GM08714 (cell line): Measurements from ENCODE around the gene UNC119B.
"Not testable (repeated sequence)": the region's sequence is repeated elsewhere in the genome, so short reads cannot be mapped to it uniquely, and the experiment has no call there.

Experiments used
- H3K4me3 ChIP-seq: fragments of 200-500 bp; sonication (Bioruptor generic); 2 replicates; pipeline ENCODE4 v1.5.1; 2014; ENCODE audit warnings: mild to moderate bottlenecking, low read length, inconsistent platforms
- ZNF274 ChIP-seq: IDR thresholded peaks from 2 replicates; pipeline ENCODE4 v1.6.1; 2012; ENCODE audit warnings: mild to moderate bottlenecking, low read depth, low read length

UNC119B gene

GRCh38 chr12:120720234-120720986 is 10.2 kb downstream of the UNC119B start:
- no peak overlapping the region for H3K4me3 ChIP-seq
- no peak for TF ChIP-seq ZNF274

DNA sequence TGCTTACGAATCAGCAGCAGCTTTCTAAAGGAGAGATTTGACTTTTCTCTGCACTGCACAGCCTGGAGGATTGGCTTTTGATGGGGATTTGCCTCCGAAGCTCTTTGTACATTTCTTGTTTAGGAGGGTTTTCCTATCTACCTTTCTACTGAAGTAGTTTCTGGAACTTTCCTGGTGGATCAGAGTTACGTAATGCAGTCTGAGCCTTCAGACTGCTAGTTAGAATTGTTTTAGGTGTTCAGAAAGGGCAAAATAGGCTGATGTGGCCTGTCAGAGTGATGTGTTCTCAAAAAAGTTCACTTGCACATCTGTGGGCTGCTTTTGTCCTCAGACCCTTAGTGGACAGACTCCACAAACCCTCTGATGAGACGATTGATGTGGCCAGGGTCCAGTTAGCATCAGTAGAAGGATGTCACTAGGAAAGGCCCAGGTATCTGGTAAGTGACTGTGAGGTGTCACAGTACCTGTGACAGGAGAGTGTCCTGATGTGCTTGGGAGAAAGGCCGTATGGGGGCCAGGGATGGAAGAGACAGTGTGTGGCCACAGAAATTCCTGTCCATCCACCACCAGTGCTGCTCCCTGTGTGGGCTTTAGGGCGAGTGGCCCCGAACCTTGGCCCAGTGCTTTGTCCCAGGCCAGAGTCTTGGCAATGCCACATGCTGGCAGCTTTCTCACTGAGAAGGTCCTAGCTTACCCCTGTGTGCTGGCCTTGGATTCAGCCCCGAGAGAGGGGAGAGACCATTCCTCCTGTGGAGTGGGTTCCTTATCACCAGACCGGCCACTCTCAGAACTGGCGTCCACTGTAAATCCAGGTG is 10.9 kb downstream of the UNC119B start:
- no peak for TF ChIP-seq ZNF274
- no peak overlapping the region for H3K4me3 ChIP-seq

- no peak for TF ChIP-seq ZNF274
- H3K4me3 ChIP-seq = no peak overlapping the region
Observed at GRCh38 chr12:120721866-120722265, 11.6 kb downstream of the UNC119B start.

DNA sequence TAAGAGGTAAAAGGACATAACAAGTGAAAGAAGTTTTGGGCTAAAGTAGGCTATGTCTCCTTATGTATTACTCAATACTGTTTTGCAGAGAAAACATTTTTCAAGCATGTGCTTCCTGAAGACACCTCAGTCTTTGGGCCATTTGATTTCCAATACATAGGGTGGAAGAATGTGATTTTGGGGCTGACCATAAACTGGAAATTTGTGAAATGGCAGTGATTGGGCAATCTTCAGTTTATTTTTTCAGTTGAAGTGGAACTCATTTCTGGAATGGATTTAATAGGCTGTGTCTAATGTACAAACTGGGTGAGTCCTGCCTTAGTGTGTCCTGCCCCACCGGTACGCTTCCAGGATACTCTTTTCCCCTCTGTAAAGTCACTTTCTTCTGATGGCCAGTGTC is 12.5 kb downstream of the UNC119B start:
- no peak overlapping the region for H3K4me3 ChIP-seq
- TF ChIP-seq ZNF274 = no peak

GRCh38 chr12:120724720-120725119 is 14.5 kb downstream of the UNC119B start:
- H3K4me3 ChIP-seq = no peak overlapping the region
- TF ChIP-seq ZNF274 = no peak

- no peak for TF ChIP-seq ZNF274
- H3K4me3 ChIP-seq = peak overlapping the region; percentile 38; the same call in 1 of the 2 replicates
Observed at GRCh38 chr12:120725151-120725658, 14.9 kb downstream of the UNC119B start.

- H3K4me3 ChIP-seq = peak within 1 kb of the TSS; percentile 76
- no peak for TF ChIP-seq ZNF274
Observed at GRCh38 chr12:120725659-120726509, 15.6 kb downstream of the UNC119B start, which contains the start of gene ACADS. TSS of gene ACADS (plus strand) at chr12:120725826. CDS start at chr12:120725886, 60 bp downstream.

DNA sequence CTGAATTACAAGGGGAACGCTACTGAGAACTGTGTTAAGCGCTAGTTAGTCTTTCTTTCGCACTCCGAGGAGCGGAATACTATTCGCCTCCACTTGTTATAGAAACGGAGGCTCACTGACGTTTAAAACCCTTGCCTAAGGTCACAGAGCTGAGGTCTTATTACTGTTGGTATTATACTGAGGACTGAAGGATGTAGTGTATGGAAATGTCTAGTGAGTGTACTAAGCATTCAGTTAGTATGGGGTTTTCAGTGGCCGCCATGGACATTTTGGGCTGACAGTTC is 16.2 kb downstream of the UNC119B start:
- TF ChIP-seq ZNF274 = no peak
- peak overlapping the region; percentile 76; the same call in 1 of the 2 replicates for H3K4me3 ChIP-seq

- no peak overlapping the region for H3K4me3 ChIP-seq
- TF ChIP-seq ZNF274 = no peak
Observed at GRCh38 chr12:120726961-120727360, 16.7 kb downstream of the UNC119B start.

DNA sequence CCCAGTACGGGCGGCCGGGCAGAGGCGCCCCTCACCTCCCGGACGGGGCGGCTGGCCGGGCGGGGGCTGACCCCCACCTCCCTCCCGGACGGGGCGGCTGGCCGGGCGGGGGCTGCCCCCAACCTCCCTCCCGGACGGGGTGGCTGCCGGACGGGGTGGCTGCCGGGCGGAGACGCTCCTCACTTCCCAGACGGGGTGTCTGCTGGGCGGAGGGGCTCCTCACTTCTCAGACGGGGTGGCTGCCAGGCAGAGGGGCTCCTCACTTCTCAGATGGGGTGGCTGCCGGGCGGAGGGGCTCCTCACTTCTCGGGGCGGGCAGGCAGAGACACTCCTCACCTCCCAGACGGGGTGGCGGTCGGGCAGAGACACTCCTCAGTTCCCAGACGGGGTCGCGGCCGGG is 21.9 kb downstream of the UNC119B start:
- not testable (repeated sequence) for H3K4me3 ChIP-seq

GRCh38 chr12:120733574-120733973 is 23.3 kb downstream of the UNC119B start:
- TF ChIP-seq ZNF274 = no peak
- H3K4me3 ChIP-seq = no peak overlapping the region

- no peak overlapping the region for H3K4me3 ChIP-seq
- TF ChIP-seq ZNF274 = no peak
Observed at GRCh38 chr12:120734210-120734609, 24.0 kb downstream of the UNC119B start.

DNA sequence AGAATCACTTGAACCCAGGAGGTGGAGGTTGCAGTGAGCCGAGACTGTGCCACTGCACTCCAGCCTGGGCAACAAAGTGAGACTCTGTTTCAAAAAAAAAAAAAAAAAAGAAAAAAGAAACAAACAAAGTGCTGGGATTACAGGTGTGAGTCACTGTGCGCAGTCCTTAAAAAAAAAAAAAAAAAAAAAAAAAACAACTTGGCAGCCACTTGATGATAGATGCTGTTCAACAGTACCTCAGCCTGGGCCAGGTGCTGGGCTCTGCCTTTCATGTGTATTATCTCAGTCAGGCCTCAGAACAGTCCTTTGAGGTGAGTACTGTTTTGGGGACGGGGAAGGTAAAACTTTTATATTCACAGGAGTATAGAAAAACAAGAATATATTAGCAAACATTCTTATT is 24.9 kb downstream of the UNC119B start:
- no peak for TF ChIP-seq ZNF274
- no peak overlapping the region for H3K4me3 ChIP-seq
